ENCODE data around the gene ARSJ. TPM values are rescaled to one million over a fixed set of nuclear protein-coding genes. Genes with fewer than 3 reads are reported as not detected.
"Not testable (repeated sequence)": the region's sequence is repeated elsewhere in the genome, so short reads cannot be mapped to it uniquely, and the experiment has no call there.

ARSJ gene
- polyA plus RNA-seq, 1 donor (not counting 4 experiments of a cell fraction or from before 2014, with no cell fraction given), result 15.7 TPM

- TF ChIP-seq EZH2 (IDR thresholded peaks at IDR 0.05; ENCODE audit: low read length) (no peak), CTCF (optimal IDR thresholded peaks at IDR 0.05 in 1 of 3, IDR thresholded peaks at IDR 0.05 in 1 of 3, conservative IDR thresholded peaks at IDR 0.05 in 1 of 3; ENCODE audit: extremely low read depth in 1 of 3, insufficient read depth in 2 of 3, low read length in 3 of 3) (no peak)
- Histone ChIP-seq H3K27ac (ENCODE audit: control insufficient read depth, insufficient read depth, low read length) (no peak overlapping the region), H2AFZ (ENCODE audit: control insufficient read depth, low read length) (no peak overlapping the region)
These were observed 37.9 kb upstream of the ARSJ start for GRCh38 chr4:114017120-114017917.

GRCh38 chr4:114015444-114015899 is 36.0 kb upstream of the ARSJ start:
- no peaks in the 10 kb centered on the region for H3K9me1 ChIP-seq (ENCODE audit: control insufficient read depth, extremely low read depth, insufficient read depth, low read length)
- peak overlapping the region; percentile 60 for H3K27ac ChIP-seq (ENCODE audit: control insufficient read depth, insufficient read depth, low read length)
- no peak overlapping the region for H3K9ac ChIP-seq (ENCODE audit: control insufficient read depth, extremely low read depth, insufficient read depth, low read length)
- H3K9me3 ChIP-seq (ENCODE audit: control insufficient read depth, low read depth, low read length), result no peaks in the 10 kb centered on the region
- no peaks in the 10 kb centered on the region for H3K36me3 ChIP-seq (ENCODE audit: control insufficient read depth in 2 of 2, extremely low read depth in 1 of 2, insufficient read depth in 2 of 2, low read length in 2 of 2)
- H2AFZ ChIP-seq (ENCODE audit: control insufficient read depth, low read length), result no peak overlapping the region
- H4K20me1 ChIP-seq (ENCODE audit: control insufficient read depth, extremely low read depth, insufficient read depth, low read length), result no peaks in the 10 kb centered on the region
- no peaks in the 10 kb centered on the region for H3K79me2 ChIP-seq (ENCODE audit: control insufficient read depth, insufficient read depth, low read length)
- peak; percentile 80 for DNase-seq (ENCODE audit: low read depth, low spot score)
- peak overlapping the region; percentile 7 for H3K4me2 ChIP-seq (ENCODE audit: control insufficient read depth, extremely low read depth, insufficient read depth, low read depth, low read length)
- H3K4me3 ChIP-seq (ENCODE audit: control insufficient read depth in 2 of 3, extremely low read depth in 1 of 3, insufficient read depth in 2 of 3, low read depth in 1 of 3, low read length in 3 of 3), result no peak overlapping the region
- TF ChIP-seq CTCF (optimal IDR thresholded peaks at IDR 0.05 in 1 of 3, IDR thresholded peaks at IDR 0.05 in 1 of 3, conservative IDR thresholded peaks at IDR 0.05 in 1 of 3; ENCODE audit: extremely low read depth in 1 of 3, insufficient read depth in 2 of 3, low read length in 3 of 3) (no peak), EZH2 (IDR thresholded peaks at IDR 0.05; ENCODE audit: low read length) (no peak)
- H3K4me1 ChIP-seq (ENCODE audit: control insufficient read depth, extremely low read depth, insufficient read depth, low read length), result peaks cover 23% of the 10 kb centered on the region
- H3K27me3 ChIP-seq (ENCODE audit: control insufficient read depth, extremely low read depth, insufficient read depth, low read length), result no peaks in the 10 kb centered on the region
- FAIRE-seq, result peak; percentile 97
- dilution Hi-C loops (cut with MboI; ENCODE audit: extremely low pct_ligation_motif_present, low sequenced_read_pairs), result no loop called here

More at GRCh38 chr4:114017120-114017917, 37.9 kb upstream of the ARSJ start:
- Histone ChIP-seq H4K20me1 (ENCODE audit: control insufficient read depth, extremely low read depth, insufficient read depth, low read length) (no peaks in the 10 kb centered on the region), H3K4me1 (ENCODE audit: control insufficient read depth, extremely low read depth, insufficient read depth, low read length) (peaks cover 23% of the 10 kb centered on the region), H3K9me1 (ENCODE audit: control insufficient read depth, extremely low read depth, insufficient read depth, low read length) (no peaks in the 10 kb centered on the region), H3K79me2 (ENCODE audit: control insufficient read depth, insufficient read depth, low read length) (no peaks in the 10 kb centered on the region), H3K36me3 (ENCODE audit: control insufficient read depth in 2 of 2, extremely low read depth in 1 of 2, insufficient read depth in 2 of 2, low read length in 2 of 2) (no peaks in the 10 kb centered on the region), H3K4me2 (ENCODE audit: control insufficient read depth, extremely low read depth, insufficient read depth, low read depth, low read length) (no peak overlapping the region), H3K9ac (ENCODE audit: control insufficient read depth, extremely low read depth, insufficient read depth, low read length) (no peak overlapping the region), H3K27me3 (ENCODE audit: control insufficient read depth, extremely low read depth, insufficient read depth, low read length) (no peaks in the 10 kb centered on the region), H3K9me3 (ENCODE audit: control insufficient read depth, low read depth, low read length) (no peaks in the 10 kb centered on the region), H3K4me3 (ENCODE audit: control insufficient read depth in 2 of 3, extremely low read depth in 1 of 3, insufficient read depth in 2 of 3, low read depth in 1 of 3, low read length in 3 of 3) (no peak overlapping the region)
- DNase-seq (ENCODE audit: low read depth, low spot score), result no peak
- FAIRE-seq, result peak; percentile 69
- dilution Hi-C loops (cut with MboI; ENCODE audit: extremely low pct_ligation_motif_present, low sequenced_read_pairs), result no loop called here

- H3K27me3 ChIP-seq (ENCODE audit: control insufficient read depth, extremely low read depth, insufficient read depth, low read length); DNase-seq (ENCODE audit: low read depth, low spot score); H2AFZ ChIP-seq (ENCODE audit: control insufficient read depth, low read length); H3K9me1 ChIP-seq (ENCODE audit: control insufficient read depth, extremely low read depth, insufficient read depth, low read length); H3K36me3 ChIP-seq (ENCODE audit: control insufficient read depth in 2 of 2, extremely low read depth in 1 of 2, insufficient read depth in 2 of 2, low read length in 2 of 2); H3K9ac ChIP-seq (ENCODE audit: control insufficient read depth, extremely low read depth, insufficient read depth, low read length); H3K4me2 ChIP-seq (ENCODE audit: control insufficient read depth, extremely low read depth, insufficient read depth, low read depth, low read length); dilution Hi-C loops (cut with MboI; ENCODE audit: extremely low pct_ligation_motif_present, low sequenced_read_pairs); H3K27ac ChIP-seq (ENCODE audit: control insufficient read depth, insufficient read depth, low read length); H3K4me3 ChIP-seq (ENCODE audit: control insufficient read depth in 2 of 3, extremely low read depth in 1 of 3, insufficient read depth in 2 of 3, low read depth in 1 of 3, low read length in 3 of 3); FAIRE-seq; H3K9me3 ChIP-seq (ENCODE audit: control insufficient read depth, low read depth, low read length); H3K79me2 ChIP-seq (ENCODE audit: control insufficient read depth, insufficient read depth, low read length); H4K20me1 ChIP-seq (ENCODE audit: control insufficient read depth, extremely low read depth, insufficient read depth, low read length): not testable (repeated sequence)
- peaks cover 20% of the 10 kb centered on the region for H3K4me1 ChIP-seq (ENCODE audit: control insufficient read depth, extremely low read depth, insufficient read depth, low read length)
These were observed 33.8 kb upstream of the ARSJ start for GRCh38 chr4:114013201-114013600.

All from keratinocyte (primary cell).